HepG2 (cell line): ENCODE data around the gene ZP2. TPM values are rescaled to one million over a fixed set of nuclear protein-coding genes. Genes with fewer than 3 reads are reported as not detected.

ENCODE experiments used
- AHR ChIP-seq: IDR thresholded peaks from 2 replicates; pipeline ENCODE4 v1.6.1; 2018; ENCODE audit warnings: missing genetic modification reagents, missing compliant biosample characterization
- HNF1B ChIP-seq: sonication (generic); formaldehyde crosslinking; IDR thresholded peaks from 2 replicates; pipeline ENCODE4 v1.5.1; 2020; ENCODE audit warnings: mild to moderate bottlenecking, moderate library complexity, missing genetic modification reagents
- ISL2 ChIP-seq: sonication (generic); formaldehyde crosslinking; IDR thresholded peaks from 2 replicates; pipeline ENCODE4 v1.5.0; 2020; ENCODE audit warnings: missing genetic modification reagents
- MEF2D ChIP-seq: sonication (generic); formaldehyde crosslinking; IDR thresholded peaks from 2 replicates; pipeline ENCODE4 v1.5.1; 2020; ENCODE audit warnings: mild to moderate bottlenecking, missing genetic modification reagents
- MIER2 ChIP-seq: IDR thresholded peaks from 2 replicates; pipeline ENCODE4 v1.6.1; 2016; ENCODE audit warnings: missing biosample characterization, missing genetic modification reagents
- MTA1 ChIP-seq: sonication (generic); formaldehyde crosslinking; IDR thresholded peaks from 2 replicates; pipeline ENCODE4 v1.4.0; 2020; ENCODE audit warnings: missing genetic modification reagents, mild to moderate bottlenecking, borderline replicate concordance
- POLR2A ChIP-seq, 2 experiments: IDR thresholded peaks; 2 replicates each; pipeline ENCODE4 v1.6.1; 2011; ENCODE audit warnings: low read depth in 2 of 2, low read length in 2 of 2, mild to moderate bottlenecking in 1 of 2, moderate library complexity in 1 of 2; ENCODE audit not compliant: insufficient read depth in 1 of 2
- RFX1 ChIP-seq: fragments of 450-650 bp; IDR thresholded peaks from 2 replicates; pipeline ENCODE4 v1.6.1; 2017
- RXRB ChIP-seq: IDR thresholded peaks from 2 replicates; pipeline ENCODE4 v1.6.1; 2016; ENCODE audit warnings: borderline replicate concordance, missing genetic modification reagents, missing compliant biosample characterization
- SOX6 ChIP-seq, 2 experiments: fragments of 450-650 bp in 1 of 2; sonication (generic) in 1 of 2; formaldehyde crosslinking in 1 of 2; IDR thresholded peaks; 2 replicates each; pipeline versions ENCODE4 v1.4.0 to v1.6.1; 2017 to 2020; ENCODE audit warnings: antibody characterized with exemption in 1 of 2, mild to moderate bottlenecking in 1 of 2, missing genetic modification reagents in 1 of 2
- TFAP4 ChIP-seq: sonication (generic); IDR thresholded peaks from 2 replicates; pipeline ENCODE4 v1.6.1; 2016; ENCODE audit warnings: low read depth, borderline replicate concordance
- TGIF2 ChIP-seq: IDR thresholded peaks from 2 replicates; pipeline ENCODE4 v1.6.1; 2016; ENCODE audit warnings: control low read depth, missing compliant biosample characterization
- ZBTB37 ChIP-seq: sonication (generic); formaldehyde crosslinking; IDR thresholded peaks from 2 replicates; pipeline ENCODE4 v1.4.0; 2020; ENCODE audit warnings: mild to moderate bottlenecking, missing genetic modification reagents
- ZBTB49 ChIP-seq: sonication (generic); formaldehyde crosslinking; IDR thresholded peaks from 2 replicates; pipeline ENCODE4 v1.4.0; 2020; ENCODE audit warnings: missing genetic modification reagents, borderline replicate concordance
- ZNF235 ChIP-seq: sonication (generic); formaldehyde crosslinking; IDR thresholded peaks from 2 replicates; pipeline ENCODE4 v1.8.1; 2023; ENCODE audit warnings: mild to moderate bottlenecking, missing genetic modification reagents, borderline replicate concordance
- ZNF260 ChIP-seq: sonication (generic); formaldehyde crosslinking; IDR thresholded peaks from 2 replicates; pipeline ENCODE4 v1.4.0; 2020; ENCODE audit warnings: missing genetic modification reagents, low read depth, mild to moderate bottlenecking, borderline replicate concordance
- ZNF274 ChIP-seq: sonication (generic); formaldehyde crosslinking; IDR thresholded peaks from 2 replicates; pipeline ENCODE4 v1.5.1; 2020; ENCODE audit warnings: mild to moderate bottlenecking, missing genetic modification reagents
- ZNF282 ChIP-seq: fragments of 450-650 bp; IDR thresholded peaks from 2 replicates; pipeline ENCODE4 v1.6.1; 2018; ENCODE audit not compliant: partially characterized antibody
- ZNF749 ChIP-seq: sonication (generic); formaldehyde crosslinking; IDR thresholded peaks from 2 replicates; pipeline ENCODE4 v1.8.0; 2022; ENCODE audit warnings: mild to moderate bottlenecking, missing genetic modification reagents, moderate library complexity, borderline replicate concordance
- polyA plus RNA-seq, 8 experiments: library from polyadenylated mRNA; depleted of rRNA in 3 of 8; stranded (reverse) in 7 of 8; unstranded in 1 of 8; fragments of >200 nt; fragmentation: Illumina TruSeq in 4 of 8; extraction: Trizol in 4 of 8; gene quantifications; 2 replicates each; pipeline versions ENCODE4 v1.2.1 to v1.2.3, GENCODE V29; 2011 to 2016; ENCODE audit warnings: low read depth in 4 of 8, missing spikeins in 1 of 8, mixed read lengths in 1 of 8; ENCODE audit not compliant: insufficient read depth in 1 of 8
- total RNA-seq, 5 experiments: library from RNA; depleted of rRNA; stranded (reverse); fragments of >200 nt; fragmentation: Illumina TruSeq; extraction: Trizol; gene quantifications; 2 replicates each; pipeline ENCODE4 v1.2.3, GENCODE V29; 2016; ENCODE audit warnings: low read depth in 1 of 5
- TF ChIP-seq, protein P1 (sequence below): IDR thresholded peaks from 2 replicates; pipeline ENCODE4 v1.6.1; 2016; ENCODE audit warnings: mild to moderate bottlenecking
- TF ChIP-seq, protein P2 (sequence below): IDR thresholded peaks from 2 replicates; pipeline ENCODE4 v1.6.1; 2016; ENCODE audit warnings: low read depth, borderline replicate concordance

The ZP2 gene
- total and polyA plus RNA-seq, 2 of the 13 experiments (the other 11 are each of a cell fraction or from before 2014, with no cell fraction given), result not detected

DNA sequence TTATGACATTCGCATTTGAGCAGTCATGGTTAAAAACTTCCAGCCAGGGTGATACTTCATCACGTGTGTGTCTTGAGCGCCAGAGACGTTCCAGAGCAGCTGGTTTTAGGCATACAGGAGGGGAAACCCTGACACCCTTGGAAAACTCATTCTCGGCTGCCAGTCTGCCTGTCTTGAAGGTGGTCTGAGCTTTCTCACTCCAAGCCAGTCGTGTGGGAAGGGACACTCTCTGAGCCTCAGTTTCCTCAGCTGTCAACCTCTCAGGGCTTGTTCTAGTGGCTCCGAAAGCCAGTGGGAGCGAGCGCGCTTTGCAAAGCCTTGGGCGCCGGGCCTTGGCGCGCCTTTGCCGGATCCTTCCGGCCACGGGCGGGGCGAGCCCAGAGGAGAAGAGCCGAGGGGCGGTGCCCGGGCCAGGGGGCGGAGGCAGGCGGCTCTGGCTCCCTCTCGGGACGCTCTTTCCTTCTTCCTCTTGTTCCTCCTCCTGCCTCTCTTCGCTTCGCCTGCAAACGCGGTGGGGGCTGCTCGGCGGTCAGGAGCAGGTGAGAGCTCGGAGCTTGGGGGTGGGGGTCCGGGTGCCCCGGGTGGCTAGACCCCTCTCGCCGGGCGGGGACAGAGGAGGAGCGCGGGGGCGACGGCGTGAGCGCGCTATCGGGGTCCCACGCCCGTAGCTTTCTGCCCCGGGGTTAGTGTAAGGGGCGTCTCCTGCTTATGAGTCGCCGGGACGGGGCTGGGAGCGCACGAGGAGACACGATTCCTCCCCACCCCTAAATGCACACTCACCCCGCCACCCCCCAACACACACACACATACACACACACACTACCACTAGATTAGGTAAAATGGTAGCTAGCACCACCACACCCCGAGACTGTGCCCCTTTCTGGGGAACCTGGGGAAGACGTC, 52.9 kb downstream of the ZP2 start, which contains the start of gene LDAF1 (continued):
- no peak for TF ChIP-seq ZBTB49
- TF ChIP-seq ZNF260 (CRISPR knock-in tag), result 0 out of 2 replicates have a peak, but pooled peaks have one; percentile 77
- TF ChIP-seq, protein P1, sequence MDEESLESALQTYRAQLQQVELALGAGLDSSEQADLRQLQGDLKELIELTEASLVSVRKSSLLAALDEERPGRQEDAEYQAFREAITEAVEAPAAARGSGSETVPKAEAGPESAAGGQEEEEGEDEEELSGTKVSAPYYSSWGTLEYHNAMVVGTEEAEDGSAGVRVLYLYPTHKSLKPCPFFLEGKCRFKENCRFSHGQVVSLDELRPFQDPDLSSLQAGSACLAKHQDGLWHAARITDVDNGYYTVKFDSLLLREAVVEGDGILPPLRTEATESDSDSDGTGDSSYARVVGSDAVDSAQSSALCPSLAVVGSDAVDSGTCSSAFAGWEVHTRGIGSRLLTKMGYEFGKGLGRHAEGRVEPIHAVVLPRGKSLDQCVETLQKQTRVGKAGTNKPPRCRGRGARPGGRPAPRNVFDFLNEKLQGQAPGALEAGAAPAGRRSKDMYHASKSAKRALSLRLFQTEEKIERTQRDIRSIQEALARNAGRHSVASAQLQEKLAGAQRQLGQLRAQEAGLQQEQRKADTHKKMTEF, result peak; percentile 59; the same call in 1 of the 2 replicates
- 0 out of 2 replicates have a peak, but pooled peaks have one; percentile 54 for TF ChIP-seq AHR
- no peak for TF ChIP-seq MEF2D (CRISPR knock-in tag)
- TF ChIP-seq RFX1, result no peak
- 0 out of 2 replicates have a peak, but pooled peaks have one; percentile 73 for TF ChIP-seq ZNF749 (CRISPR knock-in tag)
- no peak for TF ChIP-seq ZNF282
- no peak for TF ChIP-seq SOX6 (IDR thresholded peaks at IDR 0.05)
- TF ChIP-seq SOX6 (CRISPR knock-in tag; IDR thresholded peaks at IDR 0.05), result no peak
- TF ChIP-seq TFAP4, result no peak
- no peak for TF ChIP-seq MIER2 (CRISPR knock-in tag)
- TF ChIP-seq MTA1, result peak; percentile 78; the same call in 1 of the 2 replicates
- TF ChIP-seq, protein P2, sequence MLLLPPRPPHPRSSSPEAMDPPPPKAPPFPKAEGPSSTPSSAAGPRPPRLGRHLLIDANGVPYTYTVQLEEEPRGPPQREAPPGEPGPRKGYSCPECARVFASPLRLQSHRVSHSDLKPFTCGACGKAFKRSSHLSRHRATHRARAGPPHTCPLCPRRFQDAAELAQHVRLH (CRISPR knock-in tag), result no peak
- TF ChIP-seq POLR2A (IDR thresholded peaks at IDR 0.05; ENCODE audit: insufficient read depth in 1 of 2, low read depth in 2 of 2, low read length in 2 of 2), result no peak
- TF ChIP-seq ZNF235 (CRISPR knock-in tag), result no peak
- peak; percentile 85; the same call in 1 of the 2 replicates for TF ChIP-seq ZNF274 (CRISPR knock-in tag)
- peak; percentile 67 for TF ChIP-seq HNF1B (CRISPR knock-in tag)
- no peak for TF ChIP-seq ISL2 (CRISPR knock-in tag)
- peak; percentile 55 for TF ChIP-seq RXRB (CRISPR knock-in tag)
- no peak for TF ChIP-seq ZBTB37
- TF ChIP-seq TGIF2, result 0 out of 2 replicates have a peak, but pooled peaks have one; percentile 58
